K562 (cell line): Measurements from ENCODE around the gene FAM83D. TPM values are rescaled to one million over a fixed set of nuclear protein-coding genes. Genes with fewer than 3 reads are reported as not detected.
A peak's percentile ranks its signal among the peaks of the same experiment; 100 is the strongest.

Experiments
- ATAC-seq: fragments of 200-7000 bp; cut with Tn5 transposase; 3 replicates; pipeline ENCODE4 v1.9.1; 2020; ENCODE audit warnings: moderate library complexity
- BruUV-seq: library from RNA; stranded (reverse); fragments of 400-500 nt; replicated peaks from 2 replicates; lab custom pipeline; 2021; lab: Mats Ljungman, UMichigan
- CTCF ChIA-PET: fragments of 300-600 bp; formaldehyde crosslinking; extraction: SDS; loops from one replicate; lab custom pipeline; 2021; ENCODE audit warnings: low intra/inter-chr PET ratio; lab: Yijun Ruan, JAX
- POLR2A ChIA-PET: fragments of 300-600, 350-650 bp; sonication (Branson Sonifier 250); formaldehyde crosslinking; extraction: SDS; loops from one replicate; lab custom pipeline; 2021; ENCODE audit warnings: antibody characterized with exemption, inconsistent platforms; lab: Yijun Ruan, JAX
- DNase-seq, 4 experiments: peaks; one replicate each; pipeline versions ENCODE4 v3.0.0 to v3.0.0-alpha.2; 2011 to 2018; ENCODE audit warnings: low spot score in 3 of 4, mixed read lengths in 3 of 4; ENCODE audit errors: extremely low read depth in 1 of 4
- FAIRE-seq: peaks from 2 replicates; lab custom pipeline; 2011; peaks lifted over from hg19 to GRCh38; lab: Jason Lieb, UNC
- H2AFZ ChIP-seq: 2 replicates; pipeline ENCODE4 v1.6.0; 2011; ENCODE audit warnings: low read depth, low read length, control low read depth, inconsistent platforms
- H3K27ac ChIP-seq: fragments of 200-600 bp; 3 replicates; pipeline ENCODE4 v1.8.0; 2011; ENCODE audit warnings: low read depth, mild to moderate bottlenecking, control low read depth, inconsistent platforms, low read length, moderate library complexity, mixed read lengths; ENCODE audit errors: extremely low read depth
- H3K27me3 ChIP-seq, 2 experiments: fragments of 300-600 bp in 1 of 2; 2 replicates in 1 of 2; 3 replicates in 1 of 2; pipeline versions ENCODE4 v1.6.0 to v1.8.0; 2011; ENCODE audit warnings: inconsistent platforms in 2 of 2, low read length in 2 of 2, mild to moderate bottlenecking in 1 of 2, mixed read lengths in 1 of 2, moderate library complexity in 1 of 2; ENCODE audit not compliant: control insufficient read depth in 2 of 2, insufficient read depth in 2 of 2
- H3K36me3 ChIP-seq: fragments of 300-600 bp; 3 replicates; pipeline ENCODE4 v1.8.0; 2011; ENCODE audit warnings: mild to moderate bottlenecking, low read length, inconsistent platforms; ENCODE audit not compliant: control insufficient read depth, insufficient read depth
- H3K4me1 ChIP-seq, 2 experiments: fragments of 200-600 bp in 1 of 2; replicated peaks in 1 of 2; 2 replicates in 1 of 2; 3 replicates in 1 of 2; pipeline versions ENCODE4 v1.5.1 to v1.8.0; 2011; ENCODE audit warnings: inconsistent platforms in 2 of 2, low read length in 2 of 2, mild to moderate bottlenecking in 1 of 2, mixed read lengths in 1 of 2, moderate library complexity in 1 of 2; ENCODE audit not compliant: control insufficient read depth in 2 of 2, insufficient read depth in 2 of 2
- H3K4me2 ChIP-seq: 2 replicates; pipeline ENCODE4 v1.6.1; 2011; ENCODE audit warnings: low read length, control low read depth, inconsistent platforms, mixed read lengths; ENCODE audit not compliant: insufficient read depth
- H3K4me3 ChIP-seq: fragments of 200-600 bp; sonication (generic), shearing (Covaris generic); 2 replicates; pipeline ENCODE4 v1.5.1; 2016; ENCODE audit warnings: control low read depth, inconsistent platforms
- H3K79me2 ChIP-seq: fragments of 200-600 bp; 3 replicates; pipeline ENCODE4 v1.8.0; 2011; ENCODE audit warnings: low read length, inconsistent platforms; ENCODE audit not compliant: control insufficient read depth, insufficient read depth
- H3K9ac ChIP-seq, 2 experiments: 2 replicates each; pipeline versions ENCODE4 v1.6.0 to v1.6.1; 2011; ENCODE audit warnings: low read depth in 2 of 2, low read length in 2 of 2, control low read depth in 1 of 2, inconsistent platforms in 1 of 2, mild to moderate bottlenecking in 1 of 2, mixed read lengths in 1 of 2; ENCODE audit not compliant: insufficient read depth in 1 of 2
- H3K9me1 ChIP-seq: one replicate; pipeline ENCODE4 v1.6.0; 2011; ENCODE audit warnings: inconsistent platforms, mild to moderate bottlenecking, low read length, moderate library complexity; ENCODE audit not compliant: control insufficient read depth, insufficient read depth
- H3K9me3 ChIP-seq: replicated peaks from 2 replicates; pipeline ENCODE4 v1.5.1; 2011; ENCODE audit warnings: low read depth, low read length, inconsistent platforms; ENCODE audit not compliant: control insufficient read depth, insufficient read depth
- H4K20me1 ChIP-seq: replicated peaks from 2 replicates; pipeline ENCODE4 v1.6.1; 2011; ENCODE audit warnings: low read length, inconsistent platforms, mixed read lengths; ENCODE audit not compliant: control insufficient read depth, insufficient read depth
- BCOR ChIP-seq: fragments of 450-650 bp; IDR thresholded peaks from 2 replicates; pipeline ENCODE4 v1.6.1; 2016
- CBFA2T2 ChIP-seq: fragments of 450-650 bp; conservative IDR thresholded peaks from 2 replicates; pipeline ENCODE4 v1.6.1; 2017; ENCODE audit warnings: mild to moderate bottlenecking
- CBFB ChIP-seq: sonication (generic); formaldehyde crosslinking; IDR thresholded peaks from 2 replicates; pipeline ENCODE4 v1.4.0; 2020; ENCODE audit warnings: mild to moderate bottlenecking, missing genetic modification reagents
- DACH1 ChIP-seq: fragments of 450-650 bp; IDR thresholded peaks from 2 replicates; pipeline ENCODE4 v1.6.1; 2018; ENCODE audit not compliant: partially characterized antibody
- HDAC2 ChIP-seq: fragments of 450-650 bp; IDR thresholded peaks from 2 replicates; pipeline ENCODE4 v1.6.1; 2016; ENCODE audit warnings: mild to moderate bottlenecking
- HNRNPLL ChIP-seq: fragments of 200-400 bp; formaldehyde crosslinking; IDR thresholded peaks from 2 replicates; pipeline ENCODE4 v1.6.1; 2017; ENCODE audit warnings: low read length, low read depth, mild to moderate bottlenecking; ENCODE audit not compliant: poor library complexity, severe bottlenecking
- KDM1A ChIP-seq, 2 experiments: fragments of 450-650 bp; IDR thresholded peaks; 2 replicates each; pipeline ENCODE4 v1.6.1; 2016; ENCODE audit warnings: mild to moderate bottlenecking in 2 of 2
- MTA3 ChIP-seq: fragments of 450-650 bp; formaldehyde crosslinking; IDR thresholded peaks from 2 replicates; pipeline ENCODE4 v1.6.1; 2017; ENCODE audit warnings: mild to moderate bottlenecking, borderline replicate concordance
- RBM25 ChIP-seq: fragments of 200-400 bp; formaldehyde crosslinking; IDR thresholded peaks from 2 replicates; pipeline ENCODE4 v1.6.1; 2018; ENCODE audit warnings: low read length, low read depth, moderate library complexity; ENCODE audit not compliant: severe bottlenecking
- SIN3B ChIP-seq: fragments of 450-650 bp; IDR thresholded peaks from 2 replicates; pipeline ENCODE4 v1.6.1; 2017; ENCODE audit warnings: low read depth, mild to moderate bottlenecking, moderate library complexity
- SMAD1 ChIP-seq: fragments of 150-350 bp; IDR thresholded peaks from 2 replicates; pipeline ENCODE4 v1.6.1; 2014; ENCODE audit warnings: low read length, low read depth; ENCODE audit not compliant: partially characterized antibody
- ZEB2 ChIP-seq: fragments of 450-650 bp; IDR thresholded peaks from 2 replicates; pipeline ENCODE4 v1.6.1; 2016
- ZNF3 ChIP-seq: fragments of 250-450 bp; sonication (Bioruptor Pico); IDR thresholded peaks from 2 replicates; pipeline ENCODE4 v1.5.0; 2021; ENCODE audit warnings: mild to moderate bottlenecking, moderate library complexity
- in situ Hi-C: fragments of 300-500 bp; cut with MboI; formaldehyde crosslinking; loops from 4 replicates; pipeline ENCODE4 v1.15.0; 2018; ENCODE audit warnings: inconsistent platforms, mixed read lengths
- intact Hi-C: fragments of 100-400 bp; cut with micrococcal nuclease; formaldehyde crosslinking; loops from 2 replicates; pipeline ENCODE4 v1.14.2; 2022
- polyA plus RNA-seq, 8 experiments: library from polyadenylated mRNA; depleted of rRNA in 4 of 8; stranded (reverse) in 5 of 8; unstranded in 3 of 8; fragments of >200 nt; fragmentation: Nextera tagmentation in 2 of 8; fragmentation: Illumina TruSeq in 1 of 8; extraction: Ambion mirVana in 2 of 8; extraction: Trizol in 1 of 8; gene quantifications; 2 replicates each; pipeline versions ENCODE4 v1.2.1 to v1.2.3, GENCODE V29; 2011 to 2014; ENCODE audit warnings: inconsistent platforms in 1 of 8, missing spikeins in 1 of 8
- total RNA-seq, 7 experiments: library from RNA; depleted of rRNA in 6 of 7; stranded (reverse); fragments of >200 nt in 6 of 7; fragmentation: Illumina TruSeq in 2 of 7; extraction: Trizol in 2 of 7; gene quantifications; 2 replicates each; pipeline versions ENCODE4 v1.2.1 to v1.2.3, GENCODE V29; 2011 to 2021; ENCODE audit warnings: low replicate concordance in 1 of 7
- TF ChIP-seq, protein P1 (sequence below): fragments of 200-400 bp; formaldehyde crosslinking; IDR thresholded peaks from 2 replicates; pipeline ENCODE4 v1.6.1; 2017; ENCODE audit warnings: mild to moderate bottlenecking, low read depth, low read length, moderate library complexity
- TF ChIP-seq, protein P2 (sequence below): fragments of 450-650 bp; IDR thresholded peaks from 2 replicates; pipeline ENCODE4 v1.6.1; 2016; ENCODE audit warnings: mild to moderate bottlenecking
- TF ChIP-seq, protein P3 (sequence below): sonication (generic); formaldehyde crosslinking; IDR thresholded peaks from 2 replicates; pipeline ENCODE4 v1.8.1; 2023; ENCODE audit warnings: mild to moderate bottlenecking, missing genetic modification reagents, moderate library complexity

Gene FAM83D
- total and polyA plus RNA-seq, 9 of the 15 experiments (the other 6 are each of a cell fraction or from before 2014, with no cell fraction given): 8.2 to 66.1 (median 43.5) TPM

DNA sequence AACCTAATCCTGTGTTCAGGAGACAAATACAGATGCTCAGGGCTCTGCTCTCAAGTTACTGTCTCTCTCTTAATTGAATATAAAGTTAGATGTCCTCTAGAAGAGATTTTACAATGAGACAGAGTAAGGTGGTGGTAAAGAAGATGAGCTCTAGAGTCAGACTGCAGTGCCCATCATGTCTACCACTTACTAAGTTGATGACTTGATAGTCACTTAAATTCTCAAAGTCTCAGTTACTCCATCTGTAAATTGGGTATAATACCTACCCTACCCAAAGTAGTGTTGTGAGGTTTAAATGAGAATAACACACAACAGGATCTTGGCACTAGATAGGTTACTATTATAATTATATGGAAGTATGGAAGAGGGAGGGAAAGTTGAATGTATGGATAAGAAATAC is 37.5 kb downstream of the FAM83D start:
- Histone ChIP-seq H4K20me1 (no peaks in the 10 kb centered on the region), H3K4me1 (peaks cover 14% of the 10 kb centered on the region in 2 experiments; a peak in 4 of 5 replicates), H3K79me2 (peaks cover 77% of the 10 kb centered on the region), H3K4me3 (no peak overlapping the region), H3K27me3 (no peaks in the 10 kb centered on the region), H3K9me1 (no peaks in the 10 kb centered on the region), H3K9me3 (no peaks in the 10 kb centered on the region), H3K36me3 (peaks cover 31% of the 10 kb centered on the region; the same call in 2 of the 3 replicates), H2AFZ (no peak overlapping the region), H3K27ac (no peak overlapping the region), H3K9ac (peak overlapping the region in 1 of 2 experiments; percentile 90; a peak in 1 of 4 replicates), H3K4me2 (peak overlapping the region; percentile 97; the same call in 1 of the 2 replicates)
- ChIA-PET CTCF (interaction anchor here (2.0 kb wide), 1 partner anchor 38 kb away, joined by 10 read pairs; the partner anchor contains the start of gene FAM83D), POLR2A (interaction anchor here (1.1 to 3.3 kb wide), 2 partner anchors 8 to 36 kb away, joined by 6 to 46 read pairs; partner anchors contain the start of gene FAM83D)
- ATAC-seq (no peak), DNase-seq (no peak), FAIRE-seq (no peak)
- intact Hi-C loops: loop anchor here (5.0 kb wide), 2 partner anchors 34 to 216 kb away; partner anchors contain the start of gene ACTR5
- in situ Hi-C loops: no loop called here
- BruUV-seq: no TSS peak
- TF ChIP-seq HDAC2 (peak; percentile 42; the same call in 1 of the 2 replicates), KDM1A (IDR thresholded peaks at IDR 0.05) (peak; percentile 45 to 70; a peak in 3 of 4 replicates), HNRNPLL (no peak), CBFA2T2 (no peak), SIN3B (no peak), RBM25 (peak; percentile 93), MTA3 (no peak), BCOR (peak; percentile 87), CBFB (CRISPR knock-in tag) (no peak), DACH1 (no peak), ZNF3 (CRISPR knock-in tag) (no peak), ZEB2 (no peak), SMAD1 (no peak)
- TF ChIP-seq, protein P1, sequence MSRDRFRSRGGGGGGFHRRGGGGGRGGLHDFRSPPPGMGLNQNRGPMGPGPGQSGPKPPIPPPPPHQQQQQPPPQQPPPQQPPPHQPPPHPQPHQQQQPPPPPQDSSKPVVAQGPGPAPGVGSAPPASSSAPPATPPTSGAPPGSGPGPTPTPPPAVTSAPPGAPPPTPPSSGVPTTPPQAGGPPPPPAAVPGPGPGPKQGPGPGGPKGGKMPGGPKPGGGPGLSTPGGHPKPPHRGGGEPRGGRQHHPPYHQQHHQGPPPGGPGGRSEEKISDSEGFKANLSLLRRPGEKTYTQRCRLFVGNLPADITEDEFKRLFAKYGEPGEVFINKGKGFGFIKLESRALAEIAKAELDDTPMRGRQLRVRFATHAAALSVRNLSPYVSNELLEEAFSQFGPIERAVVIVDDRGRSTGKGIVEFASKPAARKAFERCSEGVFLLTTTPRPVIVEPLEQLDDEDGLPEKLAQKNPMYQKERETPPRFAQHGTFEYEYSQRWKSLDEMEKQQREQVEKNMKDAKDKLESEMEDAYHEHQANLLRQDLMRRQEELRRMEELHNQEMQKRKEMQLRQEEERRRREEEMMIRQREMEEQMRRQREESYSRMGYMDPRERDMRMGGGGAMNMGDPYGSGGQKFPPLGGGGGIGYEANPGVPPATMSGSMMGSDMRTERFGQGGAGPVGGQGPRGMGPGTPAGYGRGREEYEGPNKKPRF: no peak
- TF ChIP-seq, protein P2, sequence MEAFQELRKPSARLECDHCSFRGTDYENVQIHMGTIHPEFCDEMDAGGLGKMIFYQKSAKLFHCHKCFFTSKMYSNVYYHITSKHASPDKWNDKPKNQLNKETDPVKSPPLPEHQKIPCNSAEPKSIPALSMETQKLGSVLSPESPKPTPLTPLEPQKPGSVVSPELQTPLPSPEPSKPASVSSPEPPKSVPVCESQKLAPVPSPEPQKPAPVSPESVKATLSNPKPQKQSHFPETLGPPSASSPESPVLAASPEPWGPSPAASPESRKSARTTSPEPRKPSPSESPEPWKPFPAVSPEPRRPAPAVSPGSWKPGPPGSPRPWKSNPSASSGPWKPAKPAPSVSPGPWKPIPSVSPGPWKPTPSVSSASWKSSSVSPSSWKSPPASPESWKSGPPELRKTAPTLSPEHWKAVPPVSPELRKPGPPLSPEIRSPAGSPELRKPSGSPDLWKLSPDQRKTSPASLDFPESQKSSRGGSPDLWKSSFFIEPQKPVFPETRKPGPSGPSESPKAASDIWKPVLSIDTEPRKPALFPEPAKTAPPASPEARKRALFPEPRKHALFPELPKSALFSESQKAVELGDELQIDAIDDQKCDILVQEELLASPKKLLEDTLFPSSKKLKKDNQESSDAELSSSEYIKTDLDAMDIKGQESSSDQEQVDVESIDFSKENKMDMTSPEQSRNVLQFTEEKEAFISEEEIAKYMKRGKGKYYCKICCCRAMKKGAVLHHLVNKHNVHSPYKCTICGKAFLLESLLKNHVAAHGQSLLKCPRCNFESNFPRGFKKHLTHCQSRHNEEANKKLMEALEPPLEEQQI: no peak
- TF ChIP-seq, protein P3, sequence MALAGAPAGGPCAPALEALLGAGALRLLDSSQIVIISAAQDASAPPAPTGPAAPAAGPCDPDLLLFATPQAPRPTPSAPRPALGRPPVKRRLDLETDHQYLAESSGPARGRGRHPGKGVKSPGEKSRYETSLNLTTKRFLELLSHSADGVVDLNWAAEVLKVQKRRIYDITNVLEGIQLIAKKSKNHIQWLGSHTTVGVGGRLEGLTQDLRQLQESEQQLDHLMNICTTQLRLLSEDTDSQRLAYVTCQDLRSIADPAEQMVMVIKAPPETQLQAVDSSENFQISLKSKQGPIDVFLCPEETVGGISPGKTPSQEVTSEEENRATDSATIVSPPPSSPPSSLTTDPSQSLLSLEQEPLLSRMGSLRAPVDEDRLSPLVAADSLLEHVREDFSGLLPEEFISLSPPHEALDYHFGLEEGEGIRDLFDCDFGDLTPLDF: no peak
